HG03342 (cell line): ENCODE results near the gene CCDC50.
A peak's percentile ranks its signal among the peaks of the same experiment; 100 is the strongest.

Experiments
- ATAC-seq: cut with Tn5 transposase; IDR thresholded peaks from one replicate; pipeline ENCODE4 v1.9.1; 2021; ENCODE audit warnings: mild to moderate bottlenecking, moderate library complexity; ENCODE audit not compliant: unreplicated experiment

Gene CCDC50

GRCh38 chr3:191316876-191317603, 12.2 kb upstream of the CCDC50 start:
- ATAC-seq: no peak

GRCh38 chr3:191320316-191320715, 8.9 kb upstream of the CCDC50 start:
- no peak for ATAC-seq

- ATAC-seq: no peak
Observed at GRCh38 chr3:191321019-191321767, 8.0 kb upstream of the CCDC50 start.

- no peak for ATAC-seq
Observed at GRCh38 chr3:191324936-191325335, 4.3 kb upstream of the CCDC50 start.

- no peak for ATAC-seq
Observed at GRCh38 chr3:191327526-191327925, 1.7 kb upstream of the CCDC50 start.

- ATAC-seq: no peak
Observed at GRCh38 chr3:191328383-191328961, 722 bp upstream of the CCDC50 start.

GRCh38 chr3:191329654-191330529, 698 bp downstream of the CCDC50 start, which contains the start of gene UTS2B:
UTS2B (minus strand) TSS chr3:191330526; CDS start chr3:191282189, 48,337 bp downstream.
- peak; percentile 25 for ATAC-seq

GRCh38 chr3:191330530-191331048, 1.4 kb downstream of the CCDC50 start:
- no peak for ATAC-seq

GRCh38 chr3:191331388-191331787, 2.2 kb downstream of the CCDC50 start:
- no peak for ATAC-seq

GRCh38 chr3:191333298-191333880, 4.2 kb downstream of the CCDC50 start:
- no peak for ATAC-seq

- ATAC-seq: no peak
Observed at GRCh38 chr3:191334346-191334893, 5.2 kb downstream of the CCDC50 start.

- no peak for ATAC-seq
Observed at GRCh38 chr3:191336833-191337232, 7.6 kb downstream of the CCDC50 start.

GRCh38 chr3:191338177-191338488, 8.9 kb downstream of the CCDC50 start:
- no peak for ATAC-seq

- no peak for ATAC-seq
Observed at GRCh38 chr3:191339316-191339917, 10.2 kb downstream of the CCDC50 start.

GRCh38 chr3:191340351-191340750, 11.2 kb downstream of the CCDC50 start:
- ATAC-seq: no peak

GRCh38 chr3:191340966-191341365, 11.8 kb downstream of the CCDC50 start:
- ATAC-seq: no peak

- ATAC-seq: no peak
Observed at GRCh38 chr3:191342006-191342405, 12.8 kb downstream of the CCDC50 start.

- no peak for ATAC-seq
Observed at GRCh38 chr3:191342411-191342810, 13.2 kb downstream of the CCDC50 start.

GRCh38 chr3:191343115-191343514, 13.9 kb downstream of the CCDC50 start:
- no peak for ATAC-seq

GRCh38 chr3:191343913-191344312, 14.7 kb downstream of the CCDC50 start:
- ATAC-seq: no peak
